Fibroblast of pulmonary artery (primary cell): Measurements from ENCODE around the gene PTPRO.

Source experiments
- DNase-seq: peaks from one replicate; pipeline ENCODE4 v3.0.0-alpha.2; 2010; ENCODE audit warnings: low read depth
- H3K4me3 ChIP-seq: replicated peaks from 2 replicates; pipeline ENCODE4 v1.5.1; 2011; ENCODE audit warnings: low read depth, mild to moderate bottlenecking, control low read depth, low read length, moderate library complexity
- CTCF ChIP-seq: IDR thresholded peaks from 2 replicates; pipeline ENCODE4 v1.5.1; 2011; ENCODE audit warnings: mild to moderate bottlenecking, control low read depth, low read length, inconsistent platforms; ENCODE audit errors: missing control alignments

PTPRO gene

GRCh38 chr12:15405606-15406005, 83.3 kb downstream of the PTPRO start:
- no peak for TF ChIP-seq CTCF

GRCh38 chr12:15407025-15407424, 84.7 kb downstream of the PTPRO start:
- TF ChIP-seq CTCF, result no peak
- DNase-seq, result no peak
- no peak overlapping the region for H3K4me3 ChIP-seq

More at GRCh38 chr12:15405606-15406005, 83.3 kb downstream of the PTPRO start:
- H3K4me3 ChIP-seq, result no peak overlapping the region
- no peak for DNase-seq

- no peak for DNase-seq
- no peak overlapping the region for H3K4me3 ChIP-seq
- TF ChIP-seq CTCF, result no peak
Measured at GRCh38 chr12:15411842-15412241, 89.5 kb downstream of the PTPRO start.

GRCh38 chr12:15417691-15418090, 95.4 kb downstream of the PTPRO start:
- no peak overlapping the region for H3K4me3 ChIP-seq
- TF ChIP-seq CTCF, result no peak
- DNase-seq, result no peak

- H3K4me3 ChIP-seq, result no peak overlapping the region
- TF ChIP-seq CTCF, result no peak
- peak; percentile 22 for DNase-seq
Measured at GRCh38 chr12:15423629-15424028, 101.3 kb downstream of the PTPRO start.

- DNase-seq, result no peak
- no peak for TF ChIP-seq CTCF
- H3K4me3 ChIP-seq, result no peak overlapping the region
Measured at GRCh38 chr12:15427913-15428312, 105.6 kb downstream of the PTPRO start.

- TF ChIP-seq CTCF, result peak; percentile 6
- H3K4me3 ChIP-seq, result no peak overlapping the region
- DNase-seq, result peak; percentile 3
Measured at GRCh38 chr12:15428632-15429031, 106.3 kb downstream of the PTPRO start.
